Osteoblast (primary cell): ENCODE results near the gene FBXL7. TPM values are rescaled to one million over a fixed set of nuclear protein-coding genes. Genes with fewer than 3 reads are reported as not detected.

ENCODE experiments used
- DNase-seq: peaks from one replicate; pipeline ENCODE4 v3.0.0; 2011; ENCODE audit warnings: low spot score, mixed read lengths; ENCODE audit not compliant: insufficient read length; ENCODE audit errors: missing footprints
- H2AFZ ChIP-seq: 2 replicates; pipeline ENCODE4 v1.6.0; 2011; ENCODE audit warnings: mild to moderate bottlenecking, low read length
- H3K27ac ChIP-seq: 2 replicates; pipeline ENCODE4 v1.5.1; 2011; ENCODE audit warnings: mild to moderate bottlenecking, low read depth, low read length, moderate library complexity
- H3K27me3 ChIP-seq: 2 replicates; pipeline ENCODE4 v1.6.0; 2012; ENCODE audit warnings: mild to moderate bottlenecking, control low read depth, inconsistent platforms, low read length, moderate library complexity; ENCODE audit not compliant: insufficient read depth
- H3K36me3 ChIP-seq: 2 replicates; pipeline ENCODE4 v1.5.1; 2011; ENCODE audit warnings: mild to moderate bottlenecking, low read length, control low read depth, moderate library complexity; ENCODE audit not compliant: insufficient read depth
- H3K4me1 ChIP-seq: 2 replicates; pipeline ENCODE4 v1.5.1; 2011; ENCODE audit warnings: mild to moderate bottlenecking, low read length, control low read depth, moderate library complexity; ENCODE audit not compliant: insufficient read depth
- H3K4me2 ChIP-seq: 2 replicates; pipeline ENCODE4 v1.6.0; 2011; ENCODE audit warnings: mild to moderate bottlenecking, low read length; ENCODE audit not compliant: insufficient read depth
- H3K4me3 ChIP-seq: fragments of 200-600 bp; sonication (generic); 3 replicates; pipeline ENCODE4 v1.5.1; 2012; ENCODE audit warnings: mild to moderate bottlenecking, low read length, inconsistent platforms; ENCODE audit not compliant: insufficient read depth
- H3K79me2 ChIP-seq: 2 replicates; pipeline ENCODE4 v1.6.0; 2012; ENCODE audit warnings: mild to moderate bottlenecking, low read length, control low read depth, inconsistent platforms; ENCODE audit not compliant: insufficient read depth
- H3K9me3 ChIP-seq: 2 replicates; pipeline ENCODE4 v1.5.1; 2011; ENCODE audit warnings: low read depth, low read length, control low read depth
- H4K20me1 ChIP-seq: 2 replicates; pipeline ENCODE4 v1.6.0; 2012; ENCODE audit warnings: mild to moderate bottlenecking, low read length, control low read depth; ENCODE audit not compliant: insufficient read depth
- total RNA-seq: library from RNA; depleted of rRNA; stranded (reverse); fragments of >200 nt; gene quantifications from 2 replicates; pipeline ENCODE4 v1.2.3, GENCODE V29; 2012
- TF ChIP-seq, protein P1 (sequence below): IDR thresholded peaks from 2 replicates; pipeline ENCODE4 v1.5.1; 2011; ENCODE audit warnings: mild to moderate bottlenecking, low read depth, low read length, moderate library complexity; ENCODE audit errors: extremely low read depth

Gene FBXL7
- total RNA-seq, 1 donor: 13.4 TPM

DNA sequence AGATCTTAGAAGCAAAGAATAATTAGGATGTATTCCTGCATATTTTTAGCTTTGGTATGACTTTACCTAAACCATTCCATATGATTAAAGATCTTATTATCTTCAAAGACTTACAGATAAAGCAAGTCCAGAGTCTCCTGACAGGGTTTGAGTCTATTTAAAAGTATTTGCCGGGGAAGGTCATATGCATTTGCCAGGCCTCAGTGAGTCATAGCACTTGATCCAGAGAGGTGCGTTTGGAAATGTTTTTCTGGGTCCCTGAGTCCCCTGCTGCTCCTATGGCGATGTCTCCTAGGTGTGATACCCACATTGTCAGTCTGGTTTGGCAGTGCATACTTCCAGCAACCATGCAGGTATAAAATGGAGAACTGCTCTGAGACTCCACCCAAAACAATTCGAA, 217.0 kb downstream of the FBXL7 start:
- no peak overlapping the region for H3K4me3 ChIP-seq
- no peak overlapping the region for H2AFZ ChIP-seq
- TF ChIP-seq, protein P1, sequence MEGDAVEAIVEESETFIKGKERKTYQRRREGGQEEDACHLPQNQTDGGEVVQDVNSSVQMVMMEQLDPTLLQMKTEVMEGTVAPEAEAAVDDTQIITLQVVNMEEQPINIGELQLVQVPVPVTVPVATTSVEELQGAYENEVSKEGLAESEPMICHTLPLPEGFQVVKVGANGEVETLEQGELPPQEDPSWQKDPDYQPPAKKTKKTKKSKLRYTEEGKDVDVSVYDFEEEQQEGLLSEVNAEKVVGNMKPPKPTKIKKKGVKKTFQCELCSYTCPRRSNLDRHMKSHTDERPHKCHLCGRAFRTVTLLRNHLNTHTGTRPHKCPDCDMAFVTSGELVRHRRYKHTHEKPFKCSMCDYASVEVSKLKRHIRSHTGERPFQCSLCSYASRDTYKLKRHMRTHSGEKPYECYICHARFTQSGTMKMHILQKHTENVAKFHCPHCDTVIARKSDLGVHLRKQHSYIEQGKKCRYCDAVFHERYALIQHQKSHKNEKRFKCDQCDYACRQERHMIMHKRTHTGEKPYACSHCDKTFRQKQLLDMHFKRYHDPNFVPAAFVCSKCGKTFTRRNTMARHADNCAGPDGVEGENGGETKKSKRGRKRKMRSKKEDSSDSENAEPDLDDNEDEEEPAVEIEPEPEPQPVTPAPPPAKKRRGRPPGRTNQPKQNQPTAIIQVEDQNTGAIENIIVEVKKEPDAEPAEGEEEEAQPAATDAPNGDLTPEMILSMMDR: no peak
- DNase-seq: no peak
- no peaks in the 10 kb centered on the region for H3K9me3 ChIP-seq
- H3K4me1 ChIP-seq: peaks cover 6% of the 10 kb centered on the region
- H3K36me3 ChIP-seq: no peaks in the 10 kb centered on the region
- H3K27ac ChIP-seq: no peak overlapping the region
- no peaks in the 10 kb centered on the region for H3K27me3 ChIP-seq
- no peaks in the 10 kb centered on the region for H4K20me1 ChIP-seq
- H3K4me2 ChIP-seq: no peak overlapping the region
- H3K79me2 ChIP-seq: peaks cover 12% of the 10 kb centered on the region

DNA sequence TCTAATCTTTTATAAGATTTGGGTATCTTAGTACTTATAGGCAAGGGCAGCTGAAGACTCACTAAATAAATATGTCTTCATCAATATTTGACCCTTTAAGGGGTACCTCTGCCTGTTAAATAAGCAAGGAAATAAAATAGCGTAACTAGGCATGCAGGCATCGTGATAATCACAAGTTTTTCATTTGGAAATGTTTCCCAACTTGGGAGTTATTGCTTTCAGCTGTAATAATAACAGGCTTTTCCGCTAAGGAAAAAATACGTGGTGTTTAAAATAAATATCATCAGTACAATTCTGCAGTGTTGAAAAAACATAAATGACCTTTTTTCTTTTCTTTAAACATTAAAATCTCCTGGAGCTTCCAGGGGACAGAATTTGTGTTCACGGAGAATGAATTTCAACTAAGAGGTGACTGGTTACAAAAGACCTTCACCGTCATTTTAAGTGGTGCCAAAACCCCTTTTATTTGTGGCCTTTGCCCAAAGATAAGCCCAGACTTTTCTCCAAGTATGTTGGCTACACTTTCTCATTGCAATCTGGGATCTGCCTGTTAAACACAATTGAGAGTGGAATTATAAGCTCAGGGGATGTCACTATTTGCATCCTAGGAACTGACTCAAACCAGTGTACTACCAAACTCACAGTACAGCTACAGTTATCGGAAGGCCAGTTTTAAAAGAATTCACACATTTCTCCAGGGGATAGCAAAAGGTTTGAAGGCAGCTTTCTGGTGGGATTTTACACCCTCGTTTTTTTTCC, 218.6 kb downstream of the FBXL7 start:
- no peaks in the 10 kb centered on the region for H3K27me3 ChIP-seq
- H3K4me3 ChIP-seq: no peak overlapping the region
- DNase-seq: no peak
- H3K4me1 ChIP-seq: peaks cover 6% of the 10 kb centered on the region
- H3K79me2 ChIP-seq: peaks cover 9% of the 10 kb centered on the region
- H3K9me3 ChIP-seq: no peaks in the 10 kb centered on the region
- H3K36me3 ChIP-seq: no peaks in the 10 kb centered on the region
- TF ChIP-seq, protein P1: no peak
- H4K20me1 ChIP-seq: no peaks in the 10 kb centered on the region
- peak overlapping the region; percentile 18 for H3K4me2 ChIP-seq
- H2AFZ ChIP-seq: no peak overlapping the region
- H3K27ac ChIP-seq: no peak overlapping the region

DNA sequence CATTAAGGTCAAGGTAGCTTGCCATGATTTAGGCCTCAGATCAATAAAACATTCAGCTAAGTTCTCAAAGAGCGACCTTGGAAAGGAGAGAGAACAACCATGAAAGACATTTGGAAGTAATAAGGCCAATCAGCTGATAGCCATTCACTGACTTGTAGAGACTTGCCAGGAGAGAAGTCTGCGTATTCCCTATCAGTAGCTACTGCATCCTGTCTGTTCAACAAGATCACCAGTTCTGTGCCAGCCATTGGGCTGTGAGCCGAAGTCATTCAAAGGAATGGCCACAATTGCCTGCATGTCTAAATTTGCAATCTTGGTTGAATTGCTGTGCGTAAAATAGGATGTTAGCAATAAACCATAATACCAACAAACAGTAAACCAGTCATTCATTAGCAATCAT, 219.8 kb downstream of the FBXL7 start:
- peaks cover 5% of the 10 kb centered on the region for H3K79me2 ChIP-seq
- H3K36me3 ChIP-seq: no peaks in the 10 kb centered on the region
- TF ChIP-seq, protein P1: no peak
- H3K9me3 ChIP-seq: no peaks in the 10 kb centered on the region
- no peaks in the 10 kb centered on the region for H4K20me1 ChIP-seq
- no peak overlapping the region for H3K4me2 ChIP-seq
- H3K27me3 ChIP-seq: no peaks in the 10 kb centered on the region
- H2AFZ ChIP-seq: no peak overlapping the region
- H3K27ac ChIP-seq: no peak overlapping the region
- no peak overlapping the region for H3K4me3 ChIP-seq
- peaks cover 6% of the 10 kb centered on the region for H3K4me1 ChIP-seq
- DNase-seq: no peak

DNA sequence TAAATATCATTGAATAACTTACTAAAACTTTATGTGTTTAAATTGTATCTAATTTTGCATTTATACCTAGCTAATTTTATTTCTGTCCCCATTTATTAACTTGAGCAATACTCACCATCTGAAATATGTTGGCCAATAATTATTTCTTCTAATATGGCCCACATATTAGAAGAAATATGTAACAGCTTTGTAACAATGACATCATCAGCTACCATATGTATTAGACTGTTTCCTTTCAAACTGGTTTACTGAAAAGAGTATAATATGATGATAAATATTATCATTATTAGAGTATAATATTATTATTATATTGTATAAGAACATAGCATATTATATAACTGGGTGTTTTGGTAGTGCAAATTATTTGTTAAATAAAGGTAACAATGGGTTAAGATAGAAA, 220.5 kb downstream of the FBXL7 start:
- H3K4me3 ChIP-seq: no peak overlapping the region
- TF ChIP-seq, protein P1: no peak
- no peaks in the 10 kb centered on the region for H3K27me3 ChIP-seq
- DNase-seq: no peak
- no peaks in the 10 kb centered on the region for H3K36me3 ChIP-seq
- no peaks in the 10 kb centered on the region for H3K9me3 ChIP-seq
- H4K20me1 ChIP-seq: no peaks in the 10 kb centered on the region
- no peak overlapping the region for H3K4me2 ChIP-seq
- H3K79me2 ChIP-seq: peaks cover 7% of the 10 kb centered on the region
- H2AFZ ChIP-seq: no peak overlapping the region
- H3K27ac ChIP-seq: no peak overlapping the region
- peaks cover 6% of the 10 kb centered on the region for H3K4me1 ChIP-seq
